Heart right ventricle (tissue), 16 donors: ENCODE data around the gene GNG10. TPM values are rescaled to one million over a fixed set of nuclear protein-coding genes. Genes with fewer than 3 reads are reported as not detected.

Experiments
- ATAC-seq, 8 donors: fragments of 200-7000 bp; cut with Tn5 transposase; one replicate each; pipeline ENCODE4 v1.9.1; 2020; ENCODE audit warnings: mild to moderate bottlenecking in 8 of 8, moderate library complexity in 8 of 8, moderate number of reproducible peaks in 1 of 8
- DNase-seq, 2 donors: peaks; one replicate each; pipeline ENCODE4 v3.0.0-alpha.2; 2020
- H3K27ac ChIP-seq, 10 donors: fragments of 200-600 bp; sonication (generic) in 2 of 10; one replicate each; pipeline versions ENCODE4 v1.5.0 to v1.8.0; 2020 to 2022; ENCODE audit warnings: mild to moderate bottlenecking in 3 of 10
- H3K27me3 ChIP-seq, 7 donors: fragments of 200-600 bp; one replicate each; pipeline ENCODE4 v1.8.0; 2021 to 2022; ENCODE audit warnings: mild to moderate bottlenecking in 2 of 7
- H3K36me3 ChIP-seq, 9 donors: fragments of 200-600 bp; sonication (generic) in 1 of 9; one replicate each; pipeline versions ENCODE4 v1.5.0 to v1.8.0; 2020 to 2022; ENCODE audit warnings: mild to moderate bottlenecking in 2 of 9
- H3K4me1 ChIP-seq, 9 donors: fragments of 200-600 bp; sonication (generic) in 1 of 9; one replicate each; pipeline versions ENCODE4 v1.5.0 to v1.8.0; 2020 to 2022; ENCODE audit warnings: mild to moderate bottlenecking in 4 of 9
- H3K4me3 ChIP-seq, 10 donors: fragments of 200-600 bp; sonication (generic) in 2 of 10; one replicate each; pipeline versions ENCODE4 v1.5.0 to v1.8.0; 2020 to 2022; ENCODE audit warnings: mild to moderate bottlenecking in 7 of 10, moderate library complexity in 2 of 10
- H3K9me3 ChIP-seq, 11 donors: fragments of 200-600 bp in 10 of 11; sonication (generic) in 2 of 11; one replicate each; pipeline versions ENCODE4 v1.5.0 to v1.8.0; 2013 to 2022; ENCODE audit warnings: mild to moderate bottlenecking in 2 of 11, control low read depth in 1 of 11, moderate library complexity in 1 of 11
- WGBS, 2 donors: extraction: QIAGEN DNeasy Blood & Tissue Kit; methylation state at CpG; one replicate each; pipeline ENCODE4 v1.1.7; 2013; ENCODE audit warnings: inconsistent platforms in 1 of 2; 5-methylcytosine and 5-hydroxymethylcytosine counted together
- intact Hi-C, 10 donors: fragments of 100-400 bp; cut with DNase I; formaldehyde crosslinking; loops; one replicate each; pipeline versions ENCODE4 v1.11.1 to v1.14.2; 2022
- polyA plus RNA-seq, 2 donors: library from polyadenylated mRNA; stranded (reverse); fragments of 200-250 nt; gene quantifications; one replicate each; pipeline ENCODE4 v1.2.3, GENCODE V29; 2013
- total RNA-seq, 10 donors: library from RNA; stranded (reverse); fragmentation: NEBNext Ultra II Directional in 3 of 10; extraction: Animal tissue kit (Norgen Biotek cat#: 25700) in 3 of 10; gene quantifications; one replicate each; pipeline versions ENCODE4 v1.2.1 to v1.2.4, GENCODE V29; 2021 to 2023
- TF ChIP-seq, protein P1 (sequence below), 9 donors: fragments of 200-600 bp; sonication (generic) in 2 of 9; IDR thresholded peaks; one replicate each; pipeline versions ENCODE4 v1.5.0 to v1.8.0; 2021 to 2022; ENCODE audit warnings: antibody characterized with exemption in 9 of 9, mild to moderate bottlenecking in 5 of 9, moderate library complexity in 1 of 9
- donor health status: Arrhythmogenic right ventricular cardiomyopathy.
- donor health status: ischemic (EF 13 %, LVEDD 7.1; RV severe dilation, severe dysfunction).
- donor health status: healthy with polysubstance abuse.
- donor health status: DM: no; HTN: yes; CAD: no.
- donor health status: DM: no; HTN: no; CAD: no.
- donor health status: ischemic (EF 25% LVEDD 6.9; RV normal size, moderate dysfunction).
- donor health status: ischemic (EF 25% LVEDD 5.7; RV mildly dilated, moderate dysfunction).
- donor health status: healthy.
- donor health status: DM: yes; HTN: yes; CAD: no.
- donor health status: Ischemic cardiomyopathy.
- donor health status: ischemic (EF 35%, LVEDD 5.7; RV mildly dilated, moderate dysfunction).
- donor health status: nonischemic (EF 11% LVEDD 7.7; RV severe dilation, severe dysfunction).
- donor health status: DM: yes; HTN: yes; CAD: no.
- donor health status: PGD.
- donor health status: ischemic (EF 29% LVEDD 5.4; RV normal size, mild dysfunction).
- donor health status: nonischemic (EF 23%, LVEDD 6.1; RV moderate dilation, normal function).

The GNG10 gene
- total and polyA plus RNA-seq, 12 donors, result 24.5 to 34.3 (median 26.3) TPM

DNA sequence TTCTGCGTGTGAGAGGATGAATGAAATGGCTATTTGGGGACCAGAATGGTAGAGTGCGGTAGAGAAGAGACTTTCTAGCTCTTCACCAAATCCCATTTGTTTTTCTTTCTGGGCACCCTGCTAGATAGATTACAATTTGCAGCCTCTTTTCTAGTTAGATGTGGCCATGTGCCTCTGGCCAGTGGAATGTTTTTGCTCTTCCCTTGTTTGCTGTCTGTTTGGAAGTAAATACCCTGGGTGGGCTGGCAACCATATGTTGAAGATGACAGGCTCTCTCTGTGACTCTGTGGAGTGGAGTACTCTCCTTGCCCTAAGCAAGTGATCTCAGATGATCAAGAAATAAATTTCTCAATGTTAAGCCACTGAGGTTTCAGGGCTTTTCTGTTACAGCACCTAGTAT is 12.9 kb downstream of the GNG10 start:
- intact Hi-C loops, result no loop called here
- Histone ChIP-seq H3K4me1 (no peaks in the 10 kb centered on the region), H3K36me3 (peaks cover 0 to 64% (median 18%) of the 10 kb centered on the region in 9 donors), H3K27ac (no peak overlapping the region), H3K9me3 (no peaks in the 10 kb centered on the region), H3K4me3 (no peak overlapping the region), H3K27me3 (no peaks in the 10 kb centered on the region)
- 89 to 96% methylated on average over 2 of the region's 2 CpGs for WGBS, 2 donors
- no peak for DNase-seq
- ATAC-seq, result no peak
- TF ChIP-seq, protein P1, sequence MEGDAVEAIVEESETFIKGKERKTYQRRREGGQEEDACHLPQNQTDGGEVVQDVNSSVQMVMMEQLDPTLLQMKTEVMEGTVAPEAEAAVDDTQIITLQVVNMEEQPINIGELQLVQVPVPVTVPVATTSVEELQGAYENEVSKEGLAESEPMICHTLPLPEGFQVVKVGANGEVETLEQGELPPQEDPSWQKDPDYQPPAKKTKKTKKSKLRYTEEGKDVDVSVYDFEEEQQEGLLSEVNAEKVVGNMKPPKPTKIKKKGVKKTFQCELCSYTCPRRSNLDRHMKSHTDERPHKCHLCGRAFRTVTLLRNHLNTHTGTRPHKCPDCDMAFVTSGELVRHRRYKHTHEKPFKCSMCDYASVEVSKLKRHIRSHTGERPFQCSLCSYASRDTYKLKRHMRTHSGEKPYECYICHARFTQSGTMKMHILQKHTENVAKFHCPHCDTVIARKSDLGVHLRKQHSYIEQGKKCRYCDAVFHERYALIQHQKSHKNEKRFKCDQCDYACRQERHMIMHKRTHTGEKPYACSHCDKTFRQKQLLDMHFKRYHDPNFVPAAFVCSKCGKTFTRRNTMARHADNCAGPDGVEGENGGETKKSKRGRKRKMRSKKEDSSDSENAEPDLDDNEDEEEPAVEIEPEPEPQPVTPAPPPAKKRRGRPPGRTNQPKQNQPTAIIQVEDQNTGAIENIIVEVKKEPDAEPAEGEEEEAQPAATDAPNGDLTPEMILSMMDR (IDR thresholded peaks at IDR 0.05), result no peak

DNA sequence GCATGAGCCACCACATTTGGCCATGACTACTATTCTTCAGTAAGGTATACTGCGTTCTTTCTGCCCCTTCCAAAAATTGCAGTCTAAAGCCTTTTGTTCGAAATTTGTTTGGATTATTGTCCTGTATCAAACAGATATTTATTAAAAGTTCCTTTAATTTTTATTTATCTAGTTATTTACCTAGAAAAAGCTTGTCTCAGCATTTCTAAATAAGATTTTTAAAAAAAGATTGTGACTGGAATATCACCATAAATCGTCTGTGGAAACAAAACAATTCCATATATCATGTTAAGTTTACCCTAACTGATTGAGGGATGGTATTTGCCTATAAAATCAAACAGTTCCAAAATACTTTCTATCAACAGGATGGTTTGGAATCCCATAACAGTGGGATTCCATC is 14.7 kb downstream of the GNG10 start:
- Histone ChIP-seq H3K27ac (no peak overlapping the region), H3K9me3 (no peaks in the 10 kb centered on the region), H3K4me3 (no peak overlapping the region), H3K27me3 (no peaks in the 10 kb centered on the region), H3K36me3 (peaks cover 0 to 68% (median 9%) of the 10 kb centered on the region in 9 donors), H3K4me1 (no peaks in the 10 kb centered on the region)
- intact Hi-C loops, result no loop called here
- TF ChIP-seq, protein P1 (IDR thresholded peaks at IDR 0.05), result no peak
- 95 to 98% methylated on average over 3 of the region's 3 CpGs for WGBS, 2 donors
- ATAC-seq, result no peak
- no peak for DNase-seq

GRCh38 chr9:111678293-111678692 is 16.9 kb downstream of the GNG10 start:
- TF ChIP-seq, protein P1 (IDR thresholded peaks at IDR 0.05), result no peak
- intact Hi-C loops, result no loop called here
- peaks cover 0 to 60% (median 4%) of the 10 kb centered on the region in 9 donors for H3K36me3 ChIP-seq

GRCh38 chr9:111679199-111679598 is 17.8 kb downstream of the GNG10 start:
- no peaks in the 10 kb centered on the region for H3K9me3 ChIP-seq
- ATAC-seq, result no peak
- H3K27ac ChIP-seq, result no peak overlapping the region
- no peaks in the 10 kb centered on the region for H3K4me1 ChIP-seq
- 97% methylated on average over 6 of the region's 6 CpGs for WGBS, 2 donors
- intact Hi-C loops, result no loop called here
- DNase-seq, result no peak
- H3K36me3 ChIP-seq, result peaks cover 0 to 59% (median 4%) of the 10 kb centered on the region in 9 donors
- H3K27me3 ChIP-seq, result no peaks in the 10 kb centered on the region
- TF ChIP-seq, protein P1 (IDR thresholded peaks at IDR 0.05), result no peak
- H3K4me3 ChIP-seq, result no peak overlapping the region

More at GRCh38 chr9:111678293-111678692, 16.9 kb downstream of the GNG10 start:
- WGBS, 2 donors, result 94 to 97% methylated on average over 5 of the region's 5 CpGs
- no peak overlapping the region for H3K27ac ChIP-seq
- no peaks in the 10 kb centered on the region for H3K27me3 ChIP-seq
- DNase-seq (no peak), ATAC-seq (no peak)
- no peak overlapping the region for H3K4me3 ChIP-seq
- no peaks in the 10 kb centered on the region for H3K4me1 ChIP-seq
- no peaks in the 10 kb centered on the region for H3K9me3 ChIP-seq
